CD8-positive, alpha-beta memory T cell (primary cell): Measurements from ENCODE around the gene PNPLA1. TPM values are rescaled to one million over a fixed set of nuclear protein-coding genes. Genes with fewer than 3 reads are reported as not detected.

Experiments
- CTCF ChIA-PET: fragments of 350-600 bp; sonication (Branson Sonifier 250); formaldehyde crosslinking; loops from one replicate; lab custom pipeline; 2021; ENCODE audit warnings: antibody characterized with exemption; lab: Charles Lee
- POLR2A ChIA-PET: fragments of 350-600 bp; sonication (Branson Sonifier 250); formaldehyde crosslinking; loops from one replicate; lab custom pipeline; 2021; ENCODE audit warnings: antibody characterized with exemption; lab: Charles Lee
- DNase-seq, 5 donors: peaks; one replicate each; pipeline versions ENCODE4 v3.0.0 to v3.0.0-alpha.2; 2020 to 2022; ENCODE audit warnings: mixed read lengths in 1 of 5
- H3K27ac ChIP-seq: one replicate; pipeline ENCODE4 v1.7.0; 2013; ENCODE audit warnings: low read depth, mild to moderate bottlenecking, low read length, moderate library complexity
- H3K27me3 ChIP-seq: 2 replicates; pipeline ENCODE4 v1.7.0; 2013; ENCODE audit warnings: low read length, mild to moderate bottlenecking; ENCODE audit not compliant: insufficient read depth, poor library complexity, severe bottlenecking
- H3K36me3 ChIP-seq: 2 replicates; pipeline ENCODE4 v1.7.0; 2013; ENCODE audit warnings: mild to moderate bottlenecking, low read length, moderate library complexity; ENCODE audit not compliant: insufficient read depth
- H3K4me1 ChIP-seq: 2 replicates; pipeline ENCODE4 v1.7.0; 2013; ENCODE audit warnings: mild to moderate bottlenecking, low read length, moderate library complexity; ENCODE audit not compliant: insufficient read depth
- H3K4me3 ChIP-seq: 2 replicates; pipeline ENCODE4 v1.7.0; 2013; ENCODE audit warnings: mild to moderate bottlenecking, low read length
- H3K9me3 ChIP-seq: 2 replicates; pipeline ENCODE4 v1.7.0; 2013; ENCODE audit warnings: mild to moderate bottlenecking, low read length
- H3K27ac Mint-ChIP-seq, 8 donors: one replicate each; pipeline ENCODE4 v1.8.0; 2020 to 2021; ENCODE audit warnings: mixed read lengths in 8 of 8, mild to moderate bottlenecking in 6 of 8, inconsistent platforms in 3 of 8, moderate library complexity in 3 of 8
- H3K27me3 Mint-ChIP-seq, 2 donors: one replicate each; pipeline ENCODE4 v1.8.0; 2020 to 2021; ENCODE audit warnings: mixed read lengths in 2 of 2, mild to moderate bottlenecking in 1 of 2, moderate library complexity in 1 of 2
- H3K36me3 Mint-ChIP-seq, 3 donors: one replicate each; pipeline ENCODE4 v1.8.0; 2020 to 2021; ENCODE audit warnings: mixed read lengths in 3 of 3, inconsistent platforms in 1 of 3, mild to moderate bottlenecking in 1 of 3
- H3K4me1 Mint-ChIP-seq, 3 donors: one replicate each; pipeline ENCODE4 v1.8.0; 2020 to 2021; ENCODE audit warnings: mixed read lengths in 3 of 3, inconsistent platforms in 1 of 3, mild to moderate bottlenecking in 1 of 3
- H3K4me3 Mint-ChIP-seq, 7 donors: one replicate each; pipeline ENCODE4 v1.8.0; 2020 to 2021; ENCODE audit warnings: mixed read lengths in 7 of 7, mild to moderate bottlenecking in 6 of 7, moderate library complexity in 4 of 7, inconsistent platforms in 2 of 7
- H3K9me3 Mint-ChIP-seq, 5 donors: one replicate each; pipeline ENCODE4 v1.8.0; 2020 to 2022; ENCODE audit warnings: mixed read lengths in 5 of 5, mild to moderate bottlenecking in 3 of 5, moderate library complexity in 2 of 5, inconsistent platforms in 1 of 5
- polyA plus RNA-seq: library from polyadenylated mRNA; unstranded; fragments of 300-500 nt; fragmentation: Illumina TruSeq; gene quantifications from one replicate; pipeline ENCODE4 v1.2.3, GENCODE V29; 2021
- total RNA-seq, 2 experiments: library from RNA; stranded (reverse); gene quantifications; one replicate each; pipeline ENCODE4 v1.2.3, GENCODE V29; 2021

The PNPLA1 gene
- total and polyA plus RNA-seq, 3 experiments from 2014 or later, result not detected

DNA sequence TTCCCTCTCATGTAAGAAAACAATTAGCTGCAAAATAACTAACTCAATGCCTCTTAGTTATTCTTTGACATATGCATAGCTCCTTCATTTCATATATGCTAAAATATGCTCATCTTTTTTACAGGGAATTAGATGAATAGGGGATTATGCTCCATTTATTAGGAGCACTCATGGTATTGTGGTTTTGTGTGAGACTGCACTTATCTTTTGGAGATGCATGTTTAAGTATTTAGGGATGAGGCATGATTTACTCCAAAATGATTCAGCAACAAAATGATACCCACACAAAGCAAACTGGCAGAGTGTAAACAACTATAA lies 58.0 kb downstream of the PNPLA1 start:
- no peak overlapping the region for H3K4me3 Mint-ChIP-seq
- CTCF ChIA-PET, result no interaction called here

GRCh38 chr6:36328600-36328999 lies 58.7 kb downstream of the PNPLA1 start:
- Mint-ChIP-seq H3K27ac (no peak overlapping the region), H3K4me3 (no peak overlapping the region), H3K36me3 (no peaks in the 10 kb centered on the region), H3K27me3 (peaks cover 4 to 20% of the 10 kb centered on the region in 2 donors), H3K9me3 (no peaks in the 10 kb centered on the region), H3K4me1 (no peaks in the 10 kb centered on the region)
- H3K9me3 ChIP-seq, result no peaks in the 10 kb centered on the region
- no peaks in the 10 kb centered on the region for H3K4me1 ChIP-seq
- no peak overlapping the region for H3K4me3 ChIP-seq
- ChIA-PET CTCF (interaction anchor here (1.0 to 1.6 kb wide), 2 partner anchors 12 to 26 kb away, joined by 3 to 8 read pairs; no protein-coding TSS in a partner anchor), POLR2A (no interaction called here)
- no peak for DNase-seq
- peaks cover 8% of the 10 kb centered on the region for H3K27me3 ChIP-seq
- no peaks in the 10 kb centered on the region for H3K36me3 ChIP-seq
- no peak overlapping the region for H3K27ac ChIP-seq

More for the DNA sequence above, 58.0 kb downstream of the PNPLA1 start:
- Histone ChIP-seq H3K4me3 (no peak overlapping the region), H3K27me3 (peaks cover 3% of the 10 kb centered on the region), H3K9me3 (no peaks in the 10 kb centered on the region), H3K4me1 (no peaks in the 10 kb centered on the region), H3K27ac (no peak overlapping the region), H3K36me3 (no peaks in the 10 kb centered on the region)
- H3K4me1 Mint-ChIP-seq, result no peaks in the 10 kb centered on the region
- POLR2A ChIA-PET, result interaction anchor here (0.5 kb wide), 1 partner anchor 524 kb away, joined by 3 read pairs; no protein-coding TSS in a partner anchor
- H3K36me3 Mint-ChIP-seq, result no peaks in the 10 kb centered on the region
- H3K27ac Mint-ChIP-seq, result no peak overlapping the region
- H3K27me3 Mint-ChIP-seq, result peaks cover 4 to 13% of the 10 kb centered on the region in 2 donors
- DNase-seq, result no peak
- no peaks in the 10 kb centered on the region for H3K9me3 Mint-ChIP-seq

GRCh38 chr6:36329798-36330291 lies 60.0 kb downstream of the PNPLA1 start:
- ChIA-PET POLR2A (interaction anchor here (0.6 kb wide), 1 partner anchor 41 kb away, joined by 8 read pairs; no protein-coding TSS in a partner anchor), CTCF (interaction anchor here (1.6 kb wide), 1 partner anchor 11 kb away, joined by 8 read pairs; no protein-coding TSS in a partner anchor)
- Mint-ChIP-seq H3K4me3 (no peak overlapping the region), H3K9me3 (no peaks in the 10 kb centered on the region), H3K27me3 (peaks cover 8 to 33% of the 10 kb centered on the region in 2 donors), H3K36me3 (no peaks in the 10 kb centered on the region), H3K4me1 (no peaks in the 10 kb centered on the region), H3K27ac (no peak overlapping the region)
- Histone ChIP-seq H3K27ac (no peak overlapping the region), H3K27me3 (peaks cover 15% of the 10 kb centered on the region), H3K4me1 (no peaks in the 10 kb centered on the region), H3K4me3 (no peak overlapping the region), H3K9me3 (no peaks in the 10 kb centered on the region), H3K36me3 (no peaks in the 10 kb centered on the region)
- no peak for DNase-seq

- H3K27me3 ChIP-seq, result peaks cover 15% of the 10 kb centered on the region
- Mint-ChIP-seq H3K27me3 (peaks cover 13 to 38% of the 10 kb centered on the region in 2 donors), H3K27ac (no peak overlapping the region), H3K36me3 (no peaks in the 10 kb centered on the region), H3K4me1 (no peaks in the 10 kb centered on the region), H3K9me3 (no peaks in the 10 kb centered on the region), H3K4me3 (no peak overlapping the region)
- CTCF ChIA-PET, result no interaction called here
- POLR2A ChIA-PET, result no interaction called here
- H3K4me3 ChIP-seq, result no peak overlapping the region
- DNase-seq, result no peak
- H3K9me3 ChIP-seq, result no peaks in the 10 kb centered on the region
- H3K4me1 ChIP-seq, result no peaks in the 10 kb centered on the region
- no peak overlapping the region for H3K27ac ChIP-seq
- no peaks in the 10 kb centered on the region for H3K36me3 ChIP-seq
Measured at GRCh38 chr6:36330366-36330765, 60.5 kb downstream of the PNPLA1 start.

GRCh38 chr6:36331381-36331780 lies 61.5 kb downstream of the PNPLA1 start:
- Histone ChIP-seq H3K27ac (no peak overlapping the region), H3K4me3 (no peak overlapping the region), H3K9me3 (no peaks in the 10 kb centered on the region), H3K4me1 (peaks cover 4% of the 10 kb centered on the region), H3K36me3 (no peaks in the 10 kb centered on the region), H3K27me3 (peaks cover 19% of the 10 kb centered on the region)
- H3K4me1 Mint-ChIP-seq, result peaks cover 0 to 6% (median 0%) of the 10 kb centered on the region in 3 donors
- no peak overlapping the region for H3K4me3 Mint-ChIP-seq
- no peaks in the 10 kb centered on the region for H3K36me3 Mint-ChIP-seq
- peaks cover 20 to 48% of the 10 kb centered on the region in 2 donors for H3K27me3 Mint-ChIP-seq
- POLR2A ChIA-PET, result no interaction called here
- DNase-seq, result no peak
- H3K9me3 Mint-ChIP-seq, result no peaks in the 10 kb centered on the region
- no peak overlapping the region for H3K27ac Mint-ChIP-seq
- CTCF ChIA-PET, result interaction anchor here (0.7 kb wide), 1 partner anchor 29 kb away, joined by 3 read pairs; no protein-coding TSS in a partner anchor

DNA sequence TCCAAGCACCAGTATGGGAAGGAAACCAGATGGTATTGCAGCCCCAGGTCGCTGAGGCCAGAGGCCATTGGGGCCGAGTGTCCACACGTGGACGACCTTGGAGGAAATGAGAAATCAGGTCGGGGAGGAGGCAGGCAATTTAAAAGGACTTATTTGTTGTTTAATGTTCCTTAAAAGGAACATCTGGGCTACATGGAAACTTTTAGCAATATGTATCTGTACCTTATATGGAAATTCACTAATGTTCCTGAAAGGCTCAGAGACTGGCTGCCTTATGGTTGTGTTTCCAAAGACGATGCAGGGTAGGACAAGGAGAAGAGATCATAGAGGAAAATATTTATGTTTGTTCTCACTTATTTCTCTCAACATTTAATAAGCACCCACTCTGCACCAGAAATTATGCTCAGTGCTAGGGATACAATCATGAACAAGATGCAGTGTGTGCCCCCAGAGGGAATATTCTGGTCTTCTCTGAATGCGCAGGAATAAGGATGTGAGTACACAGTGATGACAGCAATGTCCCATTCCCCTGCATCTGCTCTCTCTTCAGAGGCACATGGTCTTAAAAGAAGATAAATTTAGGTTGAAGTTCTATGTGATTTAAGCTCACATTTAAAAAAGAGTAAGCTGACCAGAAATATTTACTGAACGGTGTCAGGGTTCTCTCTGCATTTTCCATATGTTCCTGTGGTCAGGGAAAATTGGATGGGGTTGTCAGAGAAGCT lies 63.5 kb downstream of the PNPLA1 start:
- POLR2A ChIA-PET, result no interaction called here
- CTCF ChIA-PET, result no interaction called here
- H3K4me3 Mint-ChIP-seq, result no peak overlapping the region

GRCh38 chr6:36333931-36334725 lies 64.3 kb downstream of the PNPLA1 start:
- peak overlapping the region in 1 of 8 donors; percentile 6 for H3K27ac Mint-ChIP-seq
- peaks cover 4% of the 10 kb centered on the region for H3K4me1 ChIP-seq
- H3K27me3 ChIP-seq, result peaks cover 19% of the 10 kb centered on the region
- H3K36me3 Mint-ChIP-seq, result no peaks in the 10 kb centered on the region
- H3K27ac ChIP-seq, result no peak overlapping the region
- H3K4me1 Mint-ChIP-seq, result peaks cover 4 to 15% (median 11%) of the 10 kb centered on the region in 3 donors
- POLR2A ChIA-PET, result no interaction called here
- peaks cover 20 to 48% of the 10 kb centered on the region in 2 donors for H3K27me3 Mint-ChIP-seq
- no peaks in the 10 kb centered on the region for H3K9me3 ChIP-seq
- H3K36me3 ChIP-seq, result no peaks in the 10 kb centered on the region
- H3K9me3 Mint-ChIP-seq, result no peaks in the 10 kb centered on the region
- H3K4me3 Mint-ChIP-seq, result no peak overlapping the region
- CTCF ChIA-PET, result no interaction called here
- DNase-seq, result no peak
- no peak overlapping the region for H3K4me3 ChIP-seq

More for the DNA sequence above, 63.5 kb downstream of the PNPLA1 start:
- no peaks in the 10 kb centered on the region for H3K9me3 Mint-ChIP-seq
- peaks cover 19% of the 10 kb centered on the region for H3K27me3 ChIP-seq
- DNase-seq, result no peak
- H3K36me3 ChIP-seq, result no peaks in the 10 kb centered on the region
- no peak overlapping the region for H3K27ac Mint-ChIP-seq
- H3K4me1 ChIP-seq, result peaks cover 4% of the 10 kb centered on the region
- H3K36me3 Mint-ChIP-seq, result no peaks in the 10 kb centered on the region
- H3K4me1 Mint-ChIP-seq, result peaks cover 4 to 15% (median 11%) of the 10 kb centered on the region in 3 donors
- H3K4me3 ChIP-seq, result no peak overlapping the region
- no peaks in the 10 kb centered on the region for H3K9me3 ChIP-seq
- H3K27me3 Mint-ChIP-seq, result peaks cover 20 to 52% of the 10 kb centered on the region in 2 donors
- H3K27ac ChIP-seq, result no peak overlapping the region
